Measurements from ENCODE around the gene KRTAP12-3.

GRCh38 chr21:44702973-44703730, 45.4 kb downstream of the KRTAP12-3 start:
- TF ChIP-seq CTCF (IDR thresholded peaks at IDR 0.05; ENCODE audit: poor library complexity, severe bottlenecking) (no peak), MXI1 (conservative IDR thresholded peaks at IDR 0.05; ENCODE audit: poor library complexity, severe bottlenecking) (no peak), SMC3 (conservative IDR thresholded peaks at IDR 0.05; ENCODE audit: poor library complexity) (no peak), POLR2AphosphoS5 (IDR thresholded peaks at IDR 0.05) (no peak)

All from neural cell (in vitro differentiated cells).